HepG2 (cell line): Measurements from ENCODE around the gene CIB2. TPM values are rescaled to one million over a fixed set of nuclear protein-coding genes. Genes with fewer than 3 reads are reported as not detected.

Experiments
- ATAC-seq: fragments of 200-7000 bp; cut with Tn5 transposase; 3 replicates; pipeline ENCODE4 v1.9.1; 2020; ENCODE audit warnings: mild to moderate bottlenecking, moderate library complexity
- BruUV-seq: library from RNA; stranded (reverse); fragments of 400-500 nt; replicated peaks from 2 replicates; lab custom pipeline; 2021; lab: Mats Ljungman, UMichigan
- CTCF ChIA-PET: fragments of 300-600 bp; formaldehyde crosslinking; extraction: SDS; loops from one replicate; lab custom pipeline; 2021; ENCODE audit warnings: low total read pairs, inconsistent platforms, low intra/inter-chr PET ratio; lab: Yijun Ruan, JAX
- POLR2A ChIA-PET: fragments of 350-600 bp; sonication (Branson Sonifier 250); formaldehyde crosslinking; loops from one replicate; lab custom pipeline; 2020; ENCODE audit warnings: antibody characterized with exemption, inconsistent platforms; lab: Yijun Ruan, JAX
- DNase-seq: peaks from one replicate; pipeline ENCODE4 v3.0.0-alpha.2; 2015; ENCODE audit warnings: low spot score
- FAIRE-seq: peaks from 3 replicates; lab custom pipeline; 2011; peaks lifted over from hg19 to GRCh38; lab: Jason Lieb, UNC
- H2AFZ ChIP-seq: one replicate; pipeline ENCODE4 v1.6.1; 2011; ENCODE audit warnings: low read length, inconsistent platforms
- H3K27ac ChIP-seq: fragments of 300-600 bp; 3 replicates; pipeline ENCODE4 v1.8.0; 2011; ENCODE audit warnings: mixed run types, mild to moderate bottlenecking, mixed read lengths, low read length, inconsistent platforms; ENCODE audit not compliant: insufficient read depth; ENCODE audit errors: extremely low read length
- H3K27me3 ChIP-seq, 2 experiments: fragments of 200-600 bp in 1 of 2; 2 replicates in 1 of 2; 3 replicates in 1 of 2; pipeline versions ENCODE4 v1.6.0 to v1.8.0; 2011; ENCODE audit warnings: low read length in 2 of 2, mild to moderate bottlenecking in 2 of 2, moderate library complexity in 2 of 2, inconsistent platforms in 1 of 2; ENCODE audit not compliant: insufficient read depth in 2 of 2, control insufficient read depth in 1 of 2
- H3K36me3 ChIP-seq, 2 experiments: fragments of 200-600 bp in 1 of 2; replicated peaks in 1 of 2; 2 replicates in 1 of 2; 3 replicates in 1 of 2; pipeline versions ENCODE4 v1.5.1 to v1.8.0; 2011; ENCODE audit warnings: low read length in 2 of 2, inconsistent platforms in 1 of 2; ENCODE audit not compliant: insufficient read depth in 2 of 2, control insufficient read depth in 1 of 2
- H3K4me1 ChIP-seq: 2 replicates; pipeline ENCODE4 v1.5.1; 2012; ENCODE audit warnings: low read length, inconsistent platforms; ENCODE audit not compliant: insufficient read depth
- H3K4me2 ChIP-seq: 2 replicates; pipeline ENCODE4 v1.6.0; 2011; ENCODE audit warnings: low read depth, low read length, inconsistent platforms
- H3K4me3 ChIP-seq, 3 experiments: fragments of 200-600 bp in 1 of 3; sonication (generic), shearing (Covaris generic) in 1 of 3; replicated peaks in 1 of 3; 2 replicates each; pipeline ENCODE4 v1.5.1; 2011 to 2016; ENCODE audit warnings: low read length in 3 of 3, inconsistent platforms in 2 of 3, low read depth in 2 of 3, mild to moderate bottlenecking in 2 of 3, control low read depth in 1 of 3, mixed read lengths in 1 of 3; ENCODE audit not compliant: insufficient read depth in 1 of 3
- H3K79me2 ChIP-seq: one replicate; pipeline ENCODE4 v1.6.1; 2011; ENCODE audit warnings: low read length, inconsistent platforms; ENCODE audit not compliant: insufficient read depth
- H3K9ac ChIP-seq: 2 replicates; pipeline ENCODE4 v1.6.0; 2011; ENCODE audit warnings: mild to moderate bottlenecking, low read depth, low read length, inconsistent platforms; ENCODE audit not compliant: insufficient read depth
- H3K9me3 ChIP-seq: 2 replicates; pipeline ENCODE4 v1.5.1; 2012; ENCODE audit warnings: mild to moderate bottlenecking, low read length
- H4K20me1 ChIP-seq: 2 replicates; pipeline ENCODE4 v1.6.0; 2011; ENCODE audit warnings: inconsistent platforms, mild to moderate bottlenecking, low read length, moderate library complexity; ENCODE audit not compliant: insufficient read depth
- AGO2 ChIP-seq: fragments of 200-400 bp; formaldehyde crosslinking; optimal IDR thresholded peaks from 2 replicates; pipeline ENCODE3; 2017; ENCODE audit warnings: mild to moderate bottlenecking, low read depth, low read length, moderate library complexity
- ARHGAP35 ChIP-seq: sonication (generic); formaldehyde crosslinking; IDR thresholded peaks from 2 replicates; pipeline ENCODE4 v1.9.0; 2022; ENCODE audit warnings: mild to moderate bottlenecking, inconsistent platforms, moderate library complexity, missing genetic modification reagents, borderline replicate concordance
- ETS1 ChIP-seq: sonication (generic); formaldehyde crosslinking; IDR thresholded peaks from 2 replicates; pipeline ENCODE4 v1.4.0; 2020; ENCODE audit warnings: missing genetic modification reagents
- EZH2 ChIP-seq: conservative IDR thresholded peaks from 2 replicates; pipeline ENCODE4 v1.6.1; 2012; ENCODE audit warnings: mild to moderate bottlenecking, low read depth, low read length, moderate library complexity
- RELA ChIP-seq: sonication (generic); formaldehyde crosslinking; IDR thresholded peaks from 2 replicates; pipeline ENCODE4 v1.4.0; 2020; ENCODE audit warnings: missing genetic modification reagents
- RXRB ChIP-seq: IDR thresholded peaks from 2 replicates; pipeline ENCODE4 v1.6.1; 2016; ENCODE audit warnings: borderline replicate concordance, missing genetic modification reagents, missing compliant biosample characterization
- TAF15 ChIP-seq: fragments of 200-400 bp; formaldehyde crosslinking; IDR thresholded peaks from one replicate; pipeline ENCODE4 v1.6.1; 2018; ENCODE audit warnings: mild to moderate bottlenecking, low read depth, low read length; ENCODE audit not compliant: poor library complexity, severe bottlenecking
- TOE1 ChIP-seq: sonication (generic); formaldehyde crosslinking; IDR thresholded peaks from 2 replicates; pipeline ENCODE4 v1.4.0; 2020; ENCODE audit warnings: mild to moderate bottlenecking, missing genetic modification reagents
- TRIM24 ChIP-seq: sonication (generic); formaldehyde crosslinking; IDR thresholded peaks from 2 replicates; pipeline ENCODE4 v1.8.0; 2022; ENCODE audit warnings: mild to moderate bottlenecking, missing genetic modification reagents
- ZNF34 ChIP-seq: sonication (generic); formaldehyde crosslinking; IDR thresholded peaks from 2 replicates; pipeline ENCODE4 v1.4.0; 2020; ENCODE audit warnings: mild to moderate bottlenecking, missing genetic modification reagents, borderline replicate concordance
- ZNF468 ChIP-seq: sonication (generic); formaldehyde crosslinking; IDR thresholded peaks from 2 replicates; pipeline ENCODE4 v1.8.0; 2022; ENCODE audit warnings: mild to moderate bottlenecking, moderate library complexity, missing genetic modification reagents
- ZNF512B ChIP-seq: sonication (generic); formaldehyde crosslinking; IDR thresholded peaks from 2 replicates; pipeline ENCODE4 v1.5.1; 2020; ENCODE audit warnings: missing genetic modification reagents, mild to moderate bottlenecking, borderline replicate concordance
- ZNF800 ChIP-seq: sonication (generic); formaldehyde crosslinking; IDR thresholded peaks from 2 replicates; pipeline ENCODE4 v1.4.0; 2020; ENCODE audit warnings: missing genetic modification reagents
- ZNF841 ChIP-seq: sonication (generic); formaldehyde crosslinking; IDR thresholded peaks from 2 replicates; pipeline ENCODE4 v1.8.1; 2023; ENCODE audit warnings: missing genetic modification reagents, borderline replicate concordance
- WGBS: methylation state at CpG from one replicate; pipeline ENCODE4 v1.1.6; 2017; ENCODE audit warnings: low lambda C conversion rate; 5-methylcytosine and 5-hydroxymethylcytosine counted together
- in situ Hi-C: cut with HindIII; loops from 2 replicates; pipeline ENCODE4 v1.10.0; 2017; ENCODE audit warnings: low pct_unique_long_range_greater_than_20kb; ENCODE audit not compliant: extremely low pct_ligation_motif_present
- intact Hi-C: fragments of 100-400 bp; cut with micrococcal nuclease; formaldehyde crosslinking; loops from one replicate; pipeline ENCODE4 v1.10.0; 2022; ENCODE audit not compliant: unreplicated experiment
- polyA plus RNA-seq, 8 experiments: library from polyadenylated mRNA; depleted of rRNA in 3 of 8; stranded (reverse) in 7 of 8; unstranded in 1 of 8; fragments of >200 nt; fragmentation: Illumina TruSeq in 4 of 8; extraction: Trizol in 4 of 8; gene quantifications; 2 replicates each; pipeline versions ENCODE4 v1.2.1 to v1.2.3, GENCODE V29; 2011 to 2016; ENCODE audit warnings: low read depth in 4 of 8, missing spikeins in 1 of 8, mixed read lengths in 1 of 8; ENCODE audit not compliant: insufficient read depth in 1 of 8
- total RNA-seq, 5 experiments: library from RNA; depleted of rRNA; stranded (reverse); fragments of >200 nt; fragmentation: Illumina TruSeq; extraction: Trizol; gene quantifications; 2 replicates each; pipeline ENCODE4 v1.2.3, GENCODE V29; 2016; ENCODE audit warnings: low read depth in 1 of 5
- TF ChIP-seq, protein P1 (sequence below): sonication (generic); formaldehyde crosslinking; IDR thresholded peaks from 2 replicates; pipeline ENCODE4 v1.5.1; 2020; ENCODE audit warnings: missing genetic modification reagents, mild to moderate bottlenecking, borderline replicate concordance

The CIB2 gene
- total and polyA plus RNA-seq, 2 of the 13 experiments (the other 11 are each of a cell fraction or from before 2014, with no cell fraction given), result 1.4 to 1.5 TPM

DNA sequence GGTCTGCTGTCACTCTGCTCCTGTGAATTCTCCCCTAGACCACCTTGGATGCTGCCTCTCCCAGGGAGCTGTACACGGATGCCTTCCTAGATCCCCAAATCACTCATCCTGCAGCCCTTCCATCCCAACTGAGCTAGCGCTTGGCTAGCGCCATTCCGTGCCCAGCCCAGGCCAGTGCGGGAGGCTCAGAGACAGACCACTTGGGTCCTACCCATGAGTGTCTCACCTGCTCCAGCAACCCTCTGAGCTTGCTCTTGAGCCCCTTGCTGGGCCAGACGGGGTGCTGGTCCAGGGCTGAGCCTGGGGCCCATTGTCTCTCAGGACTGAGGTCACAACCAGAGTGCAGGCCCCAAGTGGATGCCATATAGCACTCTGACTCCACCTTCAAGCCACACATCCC lies 21.1 kb downstream of the CIB2 start:
- in situ Hi-C loops (loop anchor here (5.0 kb wide), 2 partner anchors 87 to 132 kb away; no protein-coding TSS in a partner anchor), intact Hi-C loops (no loop called here)
- Histone ChIP-seq H3K27me3 (no peaks in the 10 kb centered on the region), H3K27ac (no peak overlapping the region), H3K9ac (no peak overlapping the region), H4K20me1 (no peaks in the 10 kb centered on the region), H2AFZ (no peak overlapping the region), H3K4me2 (no peak overlapping the region), H3K4me1 (peaks cover 15% of the 10 kb centered on the region), H3K9me3 (no peaks in the 10 kb centered on the region), H3K79me2 (no peaks in the 10 kb centered on the region), H3K36me3 (no peaks in the 10 kb centered on the region), H3K4me3 (no peak overlapping the region)
- POLR2A ChIA-PET, result no interaction called here
- DNase-seq (no peak), FAIRE-seq (no peak), ATAC-seq (no peak)
- TF ChIP-seq ZNF800, result no peak
- no peak for TF ChIP-seq EZH2
- TF ChIP-seq ZNF468, result no peak
- no peak for TF ChIP-seq ETS1 (CRISPR knock-in tag)
- TF ChIP-seq TOE1, result no peak
- TF ChIP-seq TAF15, result no peak
- no peak for TF ChIP-seq ARHGAP35 (CRISPR knock-in tag)
- TF ChIP-seq RELA, result no peak
- TF ChIP-seq ZNF512B (CRISPR knock-in tag), result no peak
- no peak for TF ChIP-seq TRIM24
- TF ChIP-seq, protein P1, sequence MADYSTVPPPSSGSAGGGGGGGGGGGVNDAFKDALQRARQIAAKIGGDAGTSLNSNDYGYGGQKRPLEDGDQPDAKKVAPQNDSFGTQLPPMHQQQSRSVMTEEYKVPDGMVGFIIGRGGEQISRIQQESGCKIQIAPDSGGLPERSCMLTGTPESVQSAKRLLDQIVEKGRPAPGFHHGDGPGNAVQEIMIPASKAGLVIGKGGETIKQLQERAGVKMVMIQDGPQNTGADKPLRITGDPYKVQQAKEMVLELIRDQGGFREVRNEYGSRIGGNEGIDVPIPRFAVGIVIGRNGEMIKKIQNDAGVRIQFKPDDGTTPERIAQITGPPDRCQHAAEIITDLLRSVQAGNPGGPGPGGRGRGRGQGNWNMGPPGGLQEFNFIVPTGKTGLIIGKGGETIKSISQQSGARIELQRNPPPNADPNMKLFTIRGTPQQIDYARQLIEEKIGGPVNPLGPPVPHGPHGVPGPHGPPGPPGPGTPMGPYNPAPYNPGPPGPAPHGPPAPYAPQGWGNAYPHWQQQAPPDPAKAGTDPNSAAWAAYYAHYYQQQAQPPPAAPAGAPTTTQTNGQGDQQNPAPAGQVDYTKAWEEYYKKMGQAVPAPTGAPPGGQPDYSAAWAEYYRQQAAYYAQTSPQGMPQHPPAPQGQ (CRISPR knock-in tag), result no peak
- no peak for TF ChIP-seq ZNF841
- TF ChIP-seq AGO2, result no peak
- no peak for TF ChIP-seq ZNF34
- no peak for TF ChIP-seq RXRB
- no TSS peak for BruUV-seq
- WGBS, result 72% methylated on average over 5 of the region's 6 CpGs
- CTCF ChIA-PET, result interaction anchor here (2.4 kb wide), 1 partner anchor 110 kb away, joined by 29 read pairs; no protein-coding TSS in a partner anchor
